Nucleus accumbens (tissue), 56 donors: ENCODE measurements around the gene PCDHAC2.

ENCODE experiments used
- DNase-seq, 56 donors: peaks; one replicate each; lab custom pipeline; 2025; lab: John Stamatoyannopoulos, UW

PCDHAC2 gene

GRCh38 chr5:140986117-140986521 lies 19.8 kb downstream of the PCDHAC2 start:
- DNase-seq = no peak

- peak in 2 of 56 donors; percentile 13 to 25 for DNase-seq
Observed at GRCh38 chr5:140988100-140988499, 21.8 kb downstream of the PCDHAC2 start.

- no peak for DNase-seq
Observed at GRCh38 chr5:140988608-140989007, 22.3 kb downstream of the PCDHAC2 start.

GRCh38 chr5:140989254-140990020 lies 23.2 kb downstream of the PCDHAC2 start:
- no peak for DNase-seq

- DNase-seq = no peak
Observed at GRCh38 chr5:140992828-140993227, 26.6 kb downstream of the PCDHAC2 start.

- DNase-seq = peak in 1 of 56 donors; percentile 9
Observed at GRCh38 chr5:140996060-140996459, 29.8 kb downstream of the PCDHAC2 start.

- DNase-seq = no peak
Observed at GRCh38 chr5:140998921-140999410, 32.7 kb downstream of the PCDHAC2 start.

- no peak for DNase-seq
Observed at GRCh38 chr5:141001446-141001843, 35.2 kb downstream of the PCDHAC2 start.

GRCh38 chr5:141001844-141002604 lies 35.7 kb downstream of the PCDHAC2 start:
- peak in 22 of 56 donors; percentile 6 to 59 (median 24) for DNase-seq

- DNase-seq = no peak
Observed at GRCh38 chr5:141002605-141002965, 36.3 kb downstream of the PCDHAC2 start.

GRCh38 chr5:141003031-141003430 lies 36.8 kb downstream of the PCDHAC2 start:
- DNase-seq = no peak

- DNase-seq = no peak
Observed at GRCh38 chr5:141003791-141004611, 37.7 kb downstream of the PCDHAC2 start.

- DNase-seq = no peak
Observed at GRCh38 chr5:141007791-141008190, 41.5 kb downstream of the PCDHAC2 start.

GRCh38 chr5:141010047-141010793 lies 43.9 kb downstream of the PCDHAC2 start:
- DNase-seq = no peak

- no peak for DNase-seq
Observed at GRCh38 chr5:141017943-141018342, 51.7 kb downstream of the PCDHAC2 start.
